NCI-H2081 treated with DMSO at 0.1 percent for 48 hours (cell line): Measurements from ENCODE around the gene DYNLL1.
"Not testable (repeated sequence)": the region's sequence is repeated elsewhere in the genome, so short reads cannot be mapped to it uniquely, and the experiment has no call there.

Experiments
- DNase-seq: peaks from one replicate; lab custom pipeline; 2025; lab: John Stamatoyannopoulos, UW

The DYNLL1 gene

GRCh38 chr12:120495731-120496412 lies at the start of gene DYNLL1:
DYNLL1 (plus strand) TSS chr12:120496113; CDS start chr12:120496422, 309 bp downstream.
- peak; percentile 77 for DNase-seq

- not testable (repeated sequence) for DNase-seq
Measured at GRCh38 chr12:120446844-120447178, 49.1 kb upstream of the DYNLL1 start.

- no peak for DNase-seq
Measured at GRCh38 chr12:120447992-120448391, 47.9 kb upstream of the DYNLL1 start.

GRCh38 chr12:120452524-120452923 lies 43.4 kb upstream of the DYNLL1 start:
- not testable (repeated sequence) for DNase-seq

GRCh38 chr12:120453060-120453750 lies 42.7 kb upstream of the DYNLL1 start:
- no peak for DNase-seq

GRCh38 chr12:120453977-120454376 lies 41.9 kb upstream of the DYNLL1 start:
- DNase-seq, result no peak

- no peak for DNase-seq
Measured at GRCh38 chr12:120455302-120455701, 40.6 kb upstream of the DYNLL1 start.

GRCh38 chr12:120457133-120457532 lies 38.8 kb upstream of the DYNLL1 start:
- DNase-seq, result no peak

- DNase-seq, result no peak
Measured at GRCh38 chr12:120460157-120460556, 35.8 kb upstream of the DYNLL1 start.

GRCh38 chr12:120462099-120462640 lies 33.7 kb upstream of the DYNLL1 start:
- DNase-seq, result no peak

GRCh38 chr12:120463712-120464111 lies 32.2 kb upstream of the DYNLL1 start:
- no peak for DNase-seq

GRCh38 chr12:120465756-120466155 lies 30.2 kb upstream of the DYNLL1 start:
- no peak for DNase-seq

- no peak for DNase-seq
Measured at GRCh38 chr12:120466560-120467315, 29.2 kb upstream of the DYNLL1 start.

GRCh38 chr12:120467439-120467838 lies 28.5 kb upstream of the DYNLL1 start:
- DNase-seq, result no peak

- DNase-seq, result no peak
Measured at GRCh38 chr12:120468325-120468820, 27.5 kb upstream of the DYNLL1 start.

- DNase-seq, result no peak
Measured at GRCh38 chr12:120468821-120469449, 27.0 kb upstream of the DYNLL1 start.

GRCh38 chr12:120469450-120470149 lies 26.3 kb upstream of the DYNLL1 start, which contains the start of gene SRSF9:
SRSF9 (minus strand) TSS chr12:120469748; CDS start chr12:120469609, 139 bp downstream.
- DNase-seq, result peak; percentile 85

GRCh38 chr12:120470150-120470784 lies 25.6 kb upstream of the DYNLL1 start:
- no peak for DNase-seq

- DNase-seq, result no peak
Measured at GRCh38 chr12:120472521-120472920, 23.4 kb upstream of the DYNLL1 start.

GRCh38 chr12:120473807-120474615 lies 21.9 kb upstream of the DYNLL1 start:
- no peak for DNase-seq
